Mammary epithelial cell (primary cell): ENCODE results near the gene AHDC1.

Experiments used
- EZH2 ChIP-seq: IDR thresholded peaks from 2 replicates; pipeline ENCODE4 v1.6.1; 2012; ENCODE audit warnings: low read length, inconsistent platforms, borderline replicate concordance
- TF ChIP-seq, protein P1 (sequence below), 2 donors: IDR thresholded peaks in 1 of 2; conservative IDR thresholded peaks in 1 of 2; 2 replicates each; pipeline ENCODE4 v1.5.1; 2011 to 2012; ENCODE audit warnings: inconsistent platforms in 2 of 2, low read length in 2 of 2, mild to moderate bottlenecking in 2 of 2, control low read depth in 1 of 2, low read depth in 1 of 2; ENCODE audit not compliant: insufficient read depth in 1 of 2; ENCODE audit errors: extremely low read depth in 1 of 2

DNA sequence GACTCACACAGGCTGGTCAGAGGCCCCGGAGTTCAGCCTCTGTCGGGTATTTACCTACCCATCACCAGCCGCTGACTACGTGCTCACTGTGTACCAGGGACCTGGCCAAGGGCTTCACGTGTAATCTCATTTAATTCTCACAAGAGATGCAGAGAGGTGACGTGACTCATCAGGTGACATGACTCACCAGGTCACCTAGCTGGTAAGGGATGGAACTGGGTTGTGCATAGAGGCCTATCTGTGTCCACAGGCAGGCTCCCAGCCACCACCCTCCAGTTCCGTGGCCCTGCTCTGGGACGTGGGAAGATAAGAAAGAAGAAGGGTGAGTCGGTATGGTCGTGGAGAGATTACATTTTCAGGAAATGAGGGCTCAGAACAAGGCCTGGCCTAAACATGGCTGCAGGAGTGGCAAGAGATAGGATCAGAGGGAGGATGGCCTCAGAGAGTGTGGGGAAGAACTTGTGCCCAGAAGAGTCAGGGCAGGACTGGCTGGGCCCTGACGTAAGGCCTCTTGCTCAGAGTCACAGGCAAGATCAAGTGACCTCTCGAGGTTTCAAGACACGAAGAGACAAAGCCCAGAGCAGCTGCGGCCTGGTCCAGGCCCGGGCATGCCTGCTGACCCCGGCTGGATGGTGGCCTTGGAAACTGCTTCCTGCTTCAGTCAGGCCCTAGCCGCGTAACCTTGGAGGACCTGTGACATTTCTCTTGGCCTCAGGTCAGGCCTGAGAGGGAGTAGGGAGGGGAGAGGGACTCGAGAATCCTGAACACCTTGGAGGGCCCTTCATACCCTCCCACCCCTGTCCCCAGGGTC lies 61.3 kb downstream of the AHDC1 start:
- TF ChIP-seq, protein P1, sequence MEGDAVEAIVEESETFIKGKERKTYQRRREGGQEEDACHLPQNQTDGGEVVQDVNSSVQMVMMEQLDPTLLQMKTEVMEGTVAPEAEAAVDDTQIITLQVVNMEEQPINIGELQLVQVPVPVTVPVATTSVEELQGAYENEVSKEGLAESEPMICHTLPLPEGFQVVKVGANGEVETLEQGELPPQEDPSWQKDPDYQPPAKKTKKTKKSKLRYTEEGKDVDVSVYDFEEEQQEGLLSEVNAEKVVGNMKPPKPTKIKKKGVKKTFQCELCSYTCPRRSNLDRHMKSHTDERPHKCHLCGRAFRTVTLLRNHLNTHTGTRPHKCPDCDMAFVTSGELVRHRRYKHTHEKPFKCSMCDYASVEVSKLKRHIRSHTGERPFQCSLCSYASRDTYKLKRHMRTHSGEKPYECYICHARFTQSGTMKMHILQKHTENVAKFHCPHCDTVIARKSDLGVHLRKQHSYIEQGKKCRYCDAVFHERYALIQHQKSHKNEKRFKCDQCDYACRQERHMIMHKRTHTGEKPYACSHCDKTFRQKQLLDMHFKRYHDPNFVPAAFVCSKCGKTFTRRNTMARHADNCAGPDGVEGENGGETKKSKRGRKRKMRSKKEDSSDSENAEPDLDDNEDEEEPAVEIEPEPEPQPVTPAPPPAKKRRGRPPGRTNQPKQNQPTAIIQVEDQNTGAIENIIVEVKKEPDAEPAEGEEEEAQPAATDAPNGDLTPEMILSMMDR (conservative IDR thresholded peaks at IDR 0.05 in 1 of 2, IDR thresholded peaks at IDR 0.05 in 1 of 2; ENCODE audit: extremely low read depth in 1 of 2, insufficient read depth in 1 of 2, low read depth in 1 of 2, low read length in 2 of 2), result no peak
- TF ChIP-seq EZH2, result no peak
